Endothelial cell of umbilical vein (primary cell): ENCODE measurements around the gene PPP1CA. TPM values are rescaled to one million over a fixed set of nuclear protein-coding genes. Genes with fewer than 3 reads are reported as not detected.

Experiments
- BruUV-seq: library from RNA; stranded (reverse); fragments of 400-500 nt; replicated peaks from 2 replicates; lab custom pipeline; 2021; lab: Mats Ljungman, UMichigan
- CTCF ChIA-PET: fragments of 300-600, 350-600 bp; sonication (Branson Sonifier 250); formaldehyde crosslinking; loops from one replicate; lab custom pipeline; 2021; ENCODE audit warnings: antibody characterized with exemption, inconsistent platforms; lab: Charles Lee
- POLR2A ChIA-PET: fragments of 300-600, 350-600 bp; sonication (Branson Sonifier 250); formaldehyde crosslinking; loops from one replicate; lab custom pipeline; 2021; ENCODE audit warnings: antibody characterized with exemption, inconsistent platforms; lab: Charles Lee
- DNase-seq: peaks from one replicate; pipeline ENCODE4 v3.0.0-alpha.2; 2011; ENCODE audit warnings: low read depth, low spot score
- FAIRE-seq: peaks from 2 replicates; lab custom pipeline; 2011; peaks lifted over from hg19 to GRCh38; lab: Jason Lieb, UNC
- H2AFZ ChIP-seq: 2 replicates; pipeline ENCODE4 v1.6.0; 2012; ENCODE audit warnings: low read depth, low read length, control low read depth, inconsistent platforms
- H3K27ac ChIP-seq: 2 replicates; pipeline ENCODE4 v1.5.1; 2011; ENCODE audit warnings: low read depth, mild to moderate bottlenecking, control low read depth, low read length, moderate library complexity; ENCODE audit not compliant: insufficient read depth
- H3K27me3 ChIP-seq, 2 experiments: 2 replicates each; pipeline versions ENCODE4 v1.6.0 to v1.6.1; 2011; ENCODE audit warnings: low read length in 2 of 2, mixed read lengths in 1 of 2; ENCODE audit not compliant: control insufficient read depth in 2 of 2, insufficient read depth in 2 of 2
- H3K36me3 ChIP-seq, 2 experiments: 2 replicates in 1 of 2; 3 replicates in 1 of 2; pipeline ENCODE4 v1.5.1; 2011; ENCODE audit warnings: low read length in 2 of 2, mild to moderate bottlenecking in 1 of 2, moderate library complexity in 1 of 2; ENCODE audit not compliant: control insufficient read depth in 2 of 2, insufficient read depth in 2 of 2; ENCODE audit errors: extremely low read depth in 1 of 2
- H3K4me1 ChIP-seq: 3 replicates; pipeline ENCODE4 v1.5.1; 2011; ENCODE audit warnings: mild to moderate bottlenecking, low read length; ENCODE audit not compliant: control insufficient read depth, insufficient read depth; ENCODE audit errors: extremely low read depth
- H3K4me2 ChIP-seq: 2 replicates; pipeline ENCODE4 v1.6.1; 2011; ENCODE audit warnings: low read length, control low read depth, mixed read lengths; ENCODE audit not compliant: insufficient read depth
- H3K4me3 ChIP-seq, 3 experiments: fragments of 200-600 bp in 1 of 3; sonication (generic), shearing (Covaris generic) in 1 of 3; replicated peaks in 1 of 3; 2 replicates each; pipeline ENCODE4 v1.5.1; 2011 to 2016; ENCODE audit warnings: control low read depth in 3 of 3, low read length in 3 of 3, mild to moderate bottlenecking in 2 of 3, inconsistent platforms in 1 of 3, low read depth in 1 of 3, moderate library complexity in 1 of 3; ENCODE audit not compliant: insufficient read depth in 1 of 3
- H3K79me2 ChIP-seq: 2 replicates; pipeline ENCODE4 v1.6.0; 2012; ENCODE audit warnings: low read length, inconsistent platforms; ENCODE audit not compliant: control insufficient read depth, insufficient read depth
- H3K9ac ChIP-seq: replicated peaks from 2 replicates; pipeline ENCODE3; 2011; ENCODE audit warnings: low read length, control low read depth; ENCODE audit not compliant: insufficient read depth; ENCODE audit errors: extremely low read depth
- H3K9me1 ChIP-seq: replicated peaks from 3 replicates; pipeline ENCODE4 v1.6.0; 2011; ENCODE audit warnings: mild to moderate bottlenecking, low read length; ENCODE audit not compliant: control insufficient read depth, insufficient read depth; ENCODE audit errors: extremely low read depth
- H3K9me3 ChIP-seq: replicated peaks from 2 replicates; pipeline ENCODE4 v1.5.1; 2012; ENCODE audit warnings: low read length, inconsistent platforms; ENCODE audit not compliant: control insufficient read depth, insufficient read depth
- H4K20me1 ChIP-seq: replicated peaks from 2 replicates; pipeline ENCODE3; 2011; ENCODE audit warnings: mild to moderate bottlenecking, low read length; ENCODE audit not compliant: control insufficient read depth, insufficient read depth; ENCODE audit errors: extremely low read depth
- EZH2 ChIP-seq: IDR thresholded peaks from 2 replicates; pipeline ENCODE4 v1.6.1; 2012; ENCODE audit warnings: borderline replicate concordance, low read depth, mild to moderate bottlenecking, moderate library complexity, low read length, inconsistent platforms; ENCODE audit not compliant: severe bottlenecking
- FOS ChIP-seq: IDR thresholded peaks from 2 replicates; pipeline ENCODE4 v1.6.1; 2011; ENCODE audit warnings: mild to moderate bottlenecking, low read length, moderate library complexity, borderline replicate concordance; ENCODE audit not compliant: insufficient read depth
- GATA2 ChIP-seq: IDR thresholded peaks from 2 replicates; pipeline ENCODE4 v1.7.0; 2011; ENCODE audit warnings: low read depth, mild to moderate bottlenecking, moderate library complexity, mixed read lengths, low read length; ENCODE audit not compliant: insufficient read length, insufficient read depth
- JUN ChIP-seq: IDR thresholded peaks from 2 replicates; pipeline ENCODE4 v1.6.1; 2011; ENCODE audit warnings: borderline replicate concordance, low read depth; ENCODE audit not compliant: insufficient read length, insufficient read depth
- MYC ChIP-seq: IDR thresholded peaks from one replicate; pipeline ENCODE4 v1.6.1; 2011; ENCODE audit warnings: mild to moderate bottlenecking, low read depth, low read length
- POLR2A ChIP-seq: IDR thresholded peaks from 2 replicates; pipeline ENCODE4 v1.6.1; 2012; ENCODE audit warnings: low read depth, mild to moderate bottlenecking, control low read depth, low read length
- POLR2AphosphoS5 ChIP-seq: IDR thresholded peaks from 2 replicates; pipeline ENCODE4 v1.6.1; 2012; ENCODE audit warnings: low read depth, mild to moderate bottlenecking, control low read depth, low read length, moderate library complexity; ENCODE audit not compliant: insufficient read depth
- dilution Hi-C: fragments of 300-500 bp; cut with MboI; formaldehyde crosslinking; loops from one replicate; pipeline ENCODE4 v1.15.0; 2019; ENCODE audit warnings: low sequenced_read_pairs; ENCODE audit not compliant: extremely low pct_ligation_motif_present
- intact Hi-C: fragments of 100-400 bp; cut with micrococcal nuclease; formaldehyde crosslinking; loops from one replicate; pipeline ENCODE4 v1.10.0; 2022
- polyA plus RNA-seq, 4 experiments: library from polyadenylated mRNA; depleted of rRNA in 3 of 4; stranded (reverse) in 3 of 4; unstranded in 1 of 4; fragments of >200 nt; gene quantifications; 2 replicates each; pipeline versions ENCODE4 v1.2.1 to v1.2.3, GENCODE V29; 2011 to 2012; ENCODE audit warnings: missing spikeins in 1 of 4
- total RNA-seq: library from RNA; stranded (reverse); gene quantifications from 2 replicates; pipeline ENCODE4 v1.2.3, GENCODE V29; 2021
- TF ChIP-seq, protein P1 (sequence below), 2 donors: IDR thresholded peaks; 1 replicate in 1 of 2; 2 replicates in 1 of 2; pipeline ENCODE4 v1.5.1; 2011; ENCODE audit warnings: low read length in 2 of 2, mild to moderate bottlenecking in 2 of 2, moderate library complexity in 2 of 2, control low read depth in 1 of 2, inconsistent platforms in 1 of 2, low read depth in 1 of 2; ENCODE audit not compliant: insufficient read depth in 1 of 2; ENCODE audit errors: extremely low read depth in 1 of 2
- TF ChIP-seq, protein P2 (sequence below): IDR thresholded peaks from 2 replicates; pipeline ENCODE4 v1.6.1; 2011; ENCODE audit not compliant: insufficient read depth, insufficient read length

The PPP1CA gene
- total and polyA plus RNA-seq, 2 donors (not counting 3 experiments of a cell fraction or from before 2014, with no cell fraction given) = 192 to 419 TPM

DNA sequence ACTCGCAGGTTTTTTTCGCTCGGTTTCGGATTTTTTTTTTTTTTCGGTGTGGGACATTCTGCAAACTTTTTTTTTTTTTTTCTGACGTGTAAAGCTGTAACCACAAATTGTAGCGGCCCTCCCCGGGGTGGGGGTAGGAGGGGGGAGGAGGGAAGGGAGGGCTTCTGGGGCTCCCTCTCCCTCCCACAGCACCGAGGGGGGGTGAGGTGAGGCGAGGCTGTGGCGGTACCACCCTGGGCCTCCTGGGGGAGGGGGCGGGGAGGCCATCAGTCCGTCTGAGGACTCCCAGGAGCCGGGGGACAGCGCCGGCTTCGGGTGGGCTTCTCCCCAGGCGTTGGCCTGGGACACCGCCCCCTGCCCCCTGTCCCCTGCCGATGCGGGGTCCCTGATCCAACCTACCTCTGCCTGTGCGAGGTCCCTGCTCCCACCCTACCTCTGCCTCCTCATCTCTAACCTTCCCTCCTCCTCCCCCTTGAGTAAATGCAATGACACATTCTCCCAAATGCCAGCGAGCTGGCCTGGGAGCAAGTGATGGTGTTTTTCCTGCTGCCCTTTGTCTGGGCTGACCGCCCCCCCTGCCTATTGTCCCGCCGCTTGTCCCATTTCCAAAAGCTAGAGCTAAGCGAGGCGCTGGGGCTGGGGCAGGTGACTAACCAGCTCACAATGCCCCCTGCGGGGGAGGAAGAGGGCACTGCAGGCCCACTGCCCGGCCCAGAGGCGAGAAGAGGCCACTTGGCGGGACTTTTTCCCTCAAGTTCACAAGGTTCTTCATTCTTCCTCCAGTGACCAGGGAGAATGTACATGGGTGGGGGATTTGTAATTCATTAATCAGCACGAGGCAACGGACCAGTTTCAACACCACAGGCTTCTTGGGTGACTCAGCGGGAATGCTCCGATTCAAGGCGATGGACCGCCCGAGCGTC lies 27.7 kb downstream of the PPP1CA start:
- Histone ChIP-seq H3K4me3 (peak overlapping the region; percentile 51 to 86 (median 64)), H4K20me1 (no peaks in the 10 kb centered on the region), H3K4me2 (peak overlapping the region; percentile 64), H3K9me3 (no peaks in the 10 kb centered on the region), H3K79me2 (peaks cover 14% of the 10 kb centered on the region), H3K4me1 (peaks cover 38% of the 10 kb centered on the region), H3K9ac (peak overlapping the region; percentile 67), H3K27ac (peak overlapping the region; percentile 63), H2AFZ (peak overlapping the region; percentile 30), H3K36me3 (no peaks in the 10 kb centered on the region), H3K9me1 (no peaks in the 10 kb centered on the region), H3K27me3 (peaks cover 0 to 3% of the 10 kb centered on the region in 2 experiments)
- no TSS peak for BruUV-seq
- FAIRE-seq (peak; percentile 90), DNase-seq (peak; percentile 82)
- CTCF ChIA-PET = interaction anchor here (0.6 to 19.7 kb wide), 15 partner anchors 7 to 313 kb away, joined by 3 to 1051 read pairs (median 5); partner anchors contain the start of genes POLD4, PPP1CA and RAD9A
- POLR2A ChIA-PET = interaction anchor here (0.6 to 1.4 kb wide), 2 partner anchors 17 to 28 kb away, joined by 3 to 4 read pairs; partner anchors contain the start of gene PPP1CA
- dilution Hi-C loops = no loop called here
- no peak for TF ChIP-seq GATA2
- no peak for TF ChIP-seq MYC
- TF ChIP-seq, protein P1, sequence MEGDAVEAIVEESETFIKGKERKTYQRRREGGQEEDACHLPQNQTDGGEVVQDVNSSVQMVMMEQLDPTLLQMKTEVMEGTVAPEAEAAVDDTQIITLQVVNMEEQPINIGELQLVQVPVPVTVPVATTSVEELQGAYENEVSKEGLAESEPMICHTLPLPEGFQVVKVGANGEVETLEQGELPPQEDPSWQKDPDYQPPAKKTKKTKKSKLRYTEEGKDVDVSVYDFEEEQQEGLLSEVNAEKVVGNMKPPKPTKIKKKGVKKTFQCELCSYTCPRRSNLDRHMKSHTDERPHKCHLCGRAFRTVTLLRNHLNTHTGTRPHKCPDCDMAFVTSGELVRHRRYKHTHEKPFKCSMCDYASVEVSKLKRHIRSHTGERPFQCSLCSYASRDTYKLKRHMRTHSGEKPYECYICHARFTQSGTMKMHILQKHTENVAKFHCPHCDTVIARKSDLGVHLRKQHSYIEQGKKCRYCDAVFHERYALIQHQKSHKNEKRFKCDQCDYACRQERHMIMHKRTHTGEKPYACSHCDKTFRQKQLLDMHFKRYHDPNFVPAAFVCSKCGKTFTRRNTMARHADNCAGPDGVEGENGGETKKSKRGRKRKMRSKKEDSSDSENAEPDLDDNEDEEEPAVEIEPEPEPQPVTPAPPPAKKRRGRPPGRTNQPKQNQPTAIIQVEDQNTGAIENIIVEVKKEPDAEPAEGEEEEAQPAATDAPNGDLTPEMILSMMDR (IDR thresholded peaks at IDR 0.05; ENCODE audit: extremely low read depth in 1 of 2, insufficient read depth in 1 of 2, low read depth in 1 of 2, low read length in 2 of 2) = peak; percentile 60 to 79
- TF ChIP-seq FOS = peak; percentile 43
- no peak for TF ChIP-seq JUN
- peak; percentile 58 for TF ChIP-seq POLR2A
- peak; percentile 62 for TF ChIP-seq POLR2AphosphoS5
- TF ChIP-seq, protein P2, sequence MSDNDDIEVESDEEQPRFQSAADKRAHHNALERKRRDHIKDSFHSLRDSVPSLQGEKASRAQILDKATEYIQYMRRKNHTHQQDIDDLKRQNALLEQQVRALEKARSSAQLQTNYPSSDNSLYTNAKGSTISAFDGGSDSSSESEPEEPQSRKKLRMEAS = no peak
- no peak for TF ChIP-seq EZH2
- intact Hi-C loops = loop anchor here (1.0 kb wide), 2 partner anchors 17 to 86 kb away; no protein-coding TSS in a partner anchor
